ENCODE measurements around the gene LMNTD1.

Gene LMNTD1

GRCh38 chr12:25524366-25524765, 28.7 kb downstream of the LMNTD1 start:
- peaks cover 4% of the 10 kb centered on the region for H3K27me3 Mint-ChIP-seq (ENCODE audit: low read depth, poor library complexity)
- H3K36me3 Mint-ChIP-seq (ENCODE audit: low read depth) = no peaks in the 10 kb centered on the region
- no peak for DNase-seq
- no peaks in the 10 kb centered on the region for H3K4me1 Mint-ChIP-seq
- TF ChIP-seq CTCF (IDR thresholded peaks at IDR 0.05) = no peak
- no peak overlapping the region for H3K27ac Mint-ChIP-seq
- H3K9me3 Mint-ChIP-seq = no peaks in the 10 kb centered on the region
- no peak overlapping the region for H3K4me3 Mint-ChIP-seq

GRCh38 chr12:25521625-25522256, 31.3 kb downstream of the LMNTD1 start:
- Mint-ChIP-seq H3K27me3 (ENCODE audit: low read depth, poor library complexity) (peaks cover 4% of the 10 kb centered on the region), H3K4me1 (no peaks in the 10 kb centered on the region), H3K4me3 (no peak overlapping the region), H3K9me3 (no peaks in the 10 kb centered on the region), H3K36me3 (ENCODE audit: low read depth) (no peaks in the 10 kb centered on the region), H3K27ac (no peak overlapping the region)
- DNase-seq = no peak
- TF ChIP-seq CTCF (IDR thresholded peaks at IDR 0.05) = no peak

GRCh38 chr12:25518512-25518911, 34.6 kb downstream of the LMNTD1 start:
- H3K27ac Mint-ChIP-seq = no peak overlapping the region
- no peaks in the 10 kb centered on the region for H3K4me1 Mint-ChIP-seq
- H3K4me3 Mint-ChIP-seq = no peak overlapping the region
- H3K36me3 Mint-ChIP-seq (ENCODE audit: low read depth) = no peaks in the 10 kb centered on the region
- H3K27me3 Mint-ChIP-seq (ENCODE audit: low read depth, poor library complexity) = no peaks in the 10 kb centered on the region
- no peaks in the 10 kb centered on the region for H3K9me3 Mint-ChIP-seq
- no peak for TF ChIP-seq CTCF (IDR thresholded peaks at IDR 0.05)
- DNase-seq = no peak

GRCh38 chr12:25504744-25505143, 48.3 kb downstream of the LMNTD1 start:
- no peaks in the 10 kb centered on the region for H3K36me3 Mint-ChIP-seq (ENCODE audit: low read depth)
- no peak for DNase-seq
- H3K27ac Mint-ChIP-seq = no peak overlapping the region
- no peaks in the 10 kb centered on the region for H3K4me1 Mint-ChIP-seq
- no peak overlapping the region for H3K4me3 Mint-ChIP-seq
- H3K9me3 Mint-ChIP-seq = no peaks in the 10 kb centered on the region
- no peak for TF ChIP-seq CTCF (IDR thresholded peaks at IDR 0.05)
- H3K27me3 Mint-ChIP-seq (ENCODE audit: low read depth, poor library complexity) = no peaks in the 10 kb centered on the region

- Mint-ChIP-seq H3K9me3 (peaks cover 6% of the 10 kb centered on the region), H3K36me3 (ENCODE audit: low read depth) (no peaks in the 10 kb centered on the region), H3K27me3 (ENCODE audit: low read depth, poor library complexity) (no peaks in the 10 kb centered on the region), H3K27ac (no peak overlapping the region), H3K4me3 (no peak overlapping the region), H3K4me1 (no peaks in the 10 kb centered on the region)
- TF ChIP-seq CTCF (IDR thresholded peaks at IDR 0.05) = no peak
- DNase-seq = no peak
These were observed 49.4 kb downstream of the LMNTD1 start for GRCh38 chr12:25503666-25504065.

GRCh38 chr12:25502596-25502995, 50.5 kb downstream of the LMNTD1 start:
- H3K27me3 Mint-ChIP-seq (ENCODE audit: low read depth, poor library complexity) = no peaks in the 10 kb centered on the region
- H3K27ac Mint-ChIP-seq = no peak overlapping the region
- TF ChIP-seq CTCF (IDR thresholded peaks at IDR 0.05) = no peak
- no peaks in the 10 kb centered on the region for H3K4me1 Mint-ChIP-seq
- no peaks in the 10 kb centered on the region for H3K36me3 Mint-ChIP-seq (ENCODE audit: low read depth)
- H3K9me3 Mint-ChIP-seq = peaks cover 15% of the 10 kb centered on the region
- DNase-seq = no peak
- H3K4me3 Mint-ChIP-seq = no peak overlapping the region

Measured in nephron progenitor cell (in vitro differentiated cells).